SKM-1 (cell line): Measurements from ENCODE around the gene ADGRF1.
"Not testable (repeated sequence)": the region's sequence is repeated elsewhere in the genome, so short reads cannot be mapped to it uniquely, and the experiment has no call there.

Source experiments
- DNase-seq: peaks from one replicate; lab custom pipeline; 2025; ENCODE audit not compliant: unreplicated experiment; lab: John Stamatoyannopoulos, UW

ADGRF1 gene

GRCh38 chr6:47042275-47042791, at the start of gene ADGRF1:
ADGRF1 (minus strand) TSS chr6:47042332; CDS start chr6:47029061, 13,271 bp downstream.
- no peak for DNase-seq

GRCh38 chr6:47090881-47091280, 48.7 kb upstream of the ADGRF1 start:
- DNase-seq, result no peak

GRCh38 chr6:47089473-47089872, 47.3 kb upstream of the ADGRF1 start:
- DNase-seq, result not testable (repeated sequence)

DNA sequence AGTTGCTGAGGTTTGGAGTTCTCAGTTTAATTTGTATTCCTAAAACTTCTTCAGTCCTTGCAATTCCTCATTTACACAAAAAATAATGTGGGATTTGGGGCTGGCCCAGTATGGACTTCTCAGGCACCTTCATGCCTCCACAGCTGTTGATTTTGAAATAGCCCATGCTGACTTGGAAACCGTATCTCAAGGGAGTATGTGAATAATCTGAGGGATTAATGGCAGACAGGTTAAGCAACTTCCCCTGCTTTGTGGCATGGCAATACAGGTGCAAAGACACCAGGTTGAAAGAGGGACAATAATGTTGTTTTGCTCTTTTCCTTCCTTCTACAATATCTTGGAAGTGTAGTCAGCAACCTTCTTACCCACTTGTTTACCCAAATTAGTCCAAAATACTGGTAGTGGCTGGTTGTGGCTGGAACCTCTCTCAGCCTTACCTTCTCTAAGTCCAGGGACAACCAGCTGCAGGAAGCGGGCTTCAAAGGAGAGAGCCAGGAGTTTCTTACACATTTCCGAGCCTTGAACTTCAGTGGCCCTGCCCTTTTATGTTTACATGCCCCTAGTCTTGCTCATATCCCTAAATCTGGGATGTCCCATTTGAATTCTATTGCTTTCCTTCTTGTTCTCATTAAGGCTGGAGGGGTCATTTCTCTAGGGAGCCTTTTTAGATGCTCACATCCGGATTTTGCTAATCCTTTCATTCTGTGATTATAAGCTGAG, 44.1 kb upstream of the ADGRF1 start:
- DNase-seq, result no peak

DNA sequence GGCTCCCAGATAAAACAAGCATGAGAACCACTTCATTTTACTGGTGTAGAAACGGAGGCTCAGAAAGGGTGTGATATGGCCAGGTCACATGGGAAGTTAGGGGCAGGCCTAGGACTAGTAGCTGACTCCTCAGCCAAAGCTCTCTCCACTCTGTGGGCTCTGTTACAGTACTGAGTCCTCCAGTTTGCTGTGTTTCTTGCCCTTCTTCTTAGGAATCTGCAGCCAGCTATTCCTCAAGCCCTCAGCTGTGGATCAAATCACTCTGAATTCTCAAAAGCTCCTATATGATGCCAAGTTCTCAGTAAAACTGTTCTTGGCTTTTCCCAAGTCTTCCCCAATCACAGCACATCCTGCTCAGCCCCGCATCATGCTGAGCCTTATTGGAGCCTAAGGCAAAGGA, 42.5 kb upstream of the ADGRF1 start:
- no peak for DNase-seq

- DNase-seq, result no peak
These were observed 41.5 kb upstream of the ADGRF1 start for GRCh38 chr6:47083586-47084047.

DNA sequence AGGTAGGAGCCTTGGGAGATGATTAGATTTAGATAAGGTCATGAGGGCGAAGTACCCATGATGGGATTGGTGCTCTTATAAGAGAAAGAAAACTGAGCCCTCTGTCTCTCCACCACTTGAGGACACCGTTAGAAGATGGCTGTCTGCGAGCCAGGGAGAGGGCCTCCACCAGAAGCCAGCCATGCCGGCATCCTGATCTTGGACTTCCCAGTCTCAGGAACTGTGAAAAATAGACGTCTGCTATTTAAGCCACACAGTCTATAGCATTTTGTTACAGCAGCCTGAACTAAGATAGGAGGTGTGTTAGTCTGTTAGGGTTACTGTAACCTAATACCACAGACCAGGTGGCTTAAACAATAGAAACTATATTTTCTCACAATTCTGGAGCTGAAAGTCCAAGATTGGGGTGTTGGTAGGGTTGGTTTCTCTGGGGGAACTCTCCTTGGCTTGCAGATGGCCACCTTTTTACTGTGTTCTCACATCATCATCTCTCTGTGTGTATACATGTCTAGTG, 38.0 kb upstream of the ADGRF1 start:
- no peak for DNase-seq

- DNase-seq, result no peak
These were observed 37.5 kb upstream of the ADGRF1 start for GRCh38 chr6:47079638-47080037.

- DNase-seq, result no peak
These were observed 36.9 kb upstream of the ADGRF1 start for GRCh38 chr6:47078991-47079390.

DNA sequence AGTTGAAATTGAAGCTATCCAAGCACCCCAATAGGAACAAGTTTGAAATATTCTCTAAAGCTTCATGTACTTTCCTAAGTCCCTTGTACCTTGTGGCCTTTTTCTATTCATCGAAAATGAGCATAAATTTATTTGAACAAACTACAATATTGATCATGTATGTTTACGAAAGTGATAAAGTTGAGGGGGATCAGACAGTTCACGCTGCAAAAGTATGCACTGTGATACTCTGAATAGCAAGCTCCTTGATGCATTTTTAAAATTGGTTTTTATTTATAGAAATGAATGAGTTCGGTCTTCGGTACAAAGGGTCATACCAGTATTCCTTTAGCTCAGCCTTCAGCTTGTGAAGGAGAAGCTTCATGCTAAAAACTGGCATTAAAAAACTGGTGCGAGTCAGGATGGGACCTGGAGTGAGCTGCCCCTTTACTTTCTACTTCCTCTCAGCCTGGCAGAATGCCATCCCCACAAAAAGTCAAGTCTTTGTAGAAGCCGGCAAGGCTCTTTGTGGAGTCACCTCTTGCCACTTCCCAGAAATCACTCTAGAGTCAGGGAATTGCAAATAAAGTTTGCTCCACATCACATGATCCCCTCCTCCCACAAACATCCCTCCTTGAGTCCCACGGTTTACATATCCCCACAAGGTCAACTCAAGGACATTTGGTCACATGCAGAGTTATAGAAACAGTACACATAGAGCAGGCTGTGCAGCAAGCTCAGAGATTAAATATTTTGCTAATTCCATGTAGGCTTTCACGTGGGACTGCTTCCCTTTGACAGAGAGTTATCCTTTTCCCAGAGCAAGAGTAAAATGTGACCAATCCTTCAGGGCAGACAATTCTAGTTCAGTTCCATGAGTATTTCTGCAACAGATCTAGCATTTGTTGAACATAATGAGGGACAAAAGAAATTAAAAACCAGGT, 34.6 kb upstream of the ADGRF1 start:
- no peak for DNase-seq

DNA sequence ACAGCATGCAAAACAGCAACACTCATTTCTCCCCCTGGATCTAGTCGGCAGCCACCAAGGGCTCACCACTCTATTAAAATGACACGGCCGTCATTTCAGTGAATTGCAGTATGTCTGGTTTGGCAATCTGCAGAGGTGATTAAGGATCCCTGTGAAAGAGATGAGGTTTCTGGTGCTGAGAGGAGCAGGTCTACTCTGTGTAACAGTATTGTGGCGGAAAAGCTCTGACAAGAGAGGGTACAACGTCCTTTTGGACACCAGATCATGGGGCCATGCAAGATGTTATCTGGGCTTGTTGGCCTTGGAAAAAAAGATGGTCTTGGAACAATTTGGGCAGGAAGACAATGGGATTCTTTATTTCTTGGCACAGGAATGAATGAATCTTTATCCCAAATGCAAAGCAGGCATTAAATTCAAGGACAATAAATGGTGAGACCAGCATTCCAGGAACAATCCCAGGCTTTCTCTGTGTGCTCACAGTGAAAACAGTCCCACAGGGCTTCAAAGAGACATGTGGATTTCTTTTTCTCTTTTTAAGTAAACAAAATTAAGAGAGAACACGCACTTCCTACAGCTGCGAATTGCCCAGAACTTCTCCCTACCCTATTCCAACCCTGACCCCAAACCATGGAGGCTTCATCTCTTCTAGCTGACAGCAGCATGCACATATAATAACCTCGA, 33.7 kb upstream of the ADGRF1 start:
- no peak for DNase-seq

- DNase-seq, result no peak
These were observed 33.0 kb upstream of the ADGRF1 start for GRCh38 chr6:47075168-47075567.

GRCh38 chr6:47073125-47074110, 31.3 kb upstream of the ADGRF1 start:
- DNase-seq, result peak; percentile 19

DNA sequence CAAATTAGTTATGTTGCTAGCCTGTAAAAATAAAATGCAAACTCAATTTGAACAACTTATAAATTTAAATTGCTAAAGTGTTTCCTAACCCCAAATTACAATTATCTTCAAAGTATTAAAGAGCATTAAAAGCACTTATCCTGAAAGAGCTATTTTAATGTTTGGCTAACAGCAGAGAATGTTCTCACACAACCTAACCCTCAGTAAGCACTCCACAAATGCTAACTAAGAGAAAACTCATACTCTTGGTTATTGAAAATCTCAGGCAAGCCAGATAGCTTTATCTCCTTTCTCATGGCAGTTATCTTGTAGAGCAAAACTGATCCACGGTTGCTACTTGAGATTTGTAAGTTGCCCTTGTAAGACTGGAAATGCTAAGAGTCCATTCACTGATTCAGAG, 30.5 kb upstream of the ADGRF1 start:
- no peak for DNase-seq

DNA sequence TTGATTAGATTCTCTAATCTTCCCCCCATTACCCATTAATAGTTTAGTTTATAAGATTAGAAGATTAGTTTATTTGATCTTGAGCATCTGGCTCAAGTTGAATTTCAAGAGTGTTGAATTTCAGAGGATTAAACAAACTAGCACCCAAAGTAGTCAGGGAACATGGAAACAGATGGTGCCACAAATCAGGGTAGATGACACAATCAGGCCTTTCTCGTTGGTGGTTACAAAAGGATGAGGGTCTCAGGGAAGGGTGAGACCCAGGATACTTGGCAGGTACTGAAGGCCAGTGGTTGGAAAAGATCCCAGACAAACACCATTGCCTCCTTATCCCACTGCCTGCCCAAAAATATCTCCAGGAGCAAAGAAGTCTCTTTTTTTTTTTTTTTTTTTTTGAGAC, 29.5 kb upstream of the ADGRF1 start:
- no peak for DNase-seq

GRCh38 chr6:47070461-47070860, 28.3 kb upstream of the ADGRF1 start:
- no peak for DNase-seq

- DNase-seq, result no peak
These were observed 27.0 kb upstream of the ADGRF1 start for GRCh38 chr6:47069156-47069555.

DNA sequence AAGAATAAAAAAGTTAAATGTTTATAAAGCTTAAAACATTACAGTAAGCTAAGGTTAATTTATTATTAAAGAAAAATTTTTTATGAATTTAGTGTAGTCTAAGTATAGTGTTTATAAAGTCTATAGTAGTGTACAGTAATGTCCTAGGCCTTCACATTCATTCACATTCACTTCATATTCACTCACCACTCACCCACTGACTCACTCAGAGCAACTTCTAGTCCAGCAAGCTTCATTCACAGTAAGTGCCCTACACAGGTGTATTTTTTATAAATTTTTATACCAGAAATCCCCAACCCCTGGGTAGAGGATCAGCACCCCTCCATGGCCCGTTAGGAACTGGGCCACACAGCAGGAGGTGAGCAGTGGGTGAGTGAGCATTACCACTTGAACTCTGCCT, 24.3 kb upstream of the ADGRF1 start:
- no peak for DNase-seq

- no peak for DNase-seq
These were observed 22.1 kb upstream of the ADGRF1 start for GRCh38 chr6:47064274-47064673.

GRCh38 chr6:47062346-47062745, 20.2 kb upstream of the ADGRF1 start:
- no peak for DNase-seq
